Tibial nerve (tissue), 4 donors: ENCODE results near the gene PTPRCAP. TPM values are rescaled to one million over a fixed set of nuclear protein-coding genes. Genes with fewer than 3 reads are reported as not detected.

Source experiments
- DNase-seq, 2 donors: peaks; one replicate each; pipeline ENCODE4 v3.0.0-alpha.2; 2019; ENCODE audit warnings: low spot score in 2 of 2
- H3K27ac ChIP-seq, 4 donors: fragments of 200-600 bp; sonication (generic) in 3 of 4; one replicate each; pipeline ENCODE4 v1.5.1; 2017 to 2019; ENCODE audit warnings: mild to moderate bottlenecking in 1 of 4
- H3K27me3 ChIP-seq, 2 donors: fragments of 200-600 bp; sonication (generic) in 1 of 2; one replicate each; pipeline versions ENCODE4 v1.5.1 to v1.6.0; 2017 to 2019
- H3K36me3 ChIP-seq, 3 donors: fragments of 200-600 bp; sonication (generic); one replicate each; pipeline ENCODE4 v1.5.1; 2018 to 2019
- H3K4me1 ChIP-seq, 4 donors: fragments of 200-600 bp; sonication (generic) in 3 of 4; one replicate each; pipeline ENCODE4 v1.5.1; 2017 to 2019
- H3K4me3 ChIP-seq, 4 donors: fragments of 200-600 bp; sonication (generic) in 3 of 4; one replicate each; pipeline ENCODE4 v1.5.1; 2017 to 2019; ENCODE audit warnings: mild to moderate bottlenecking in 1 of 4, moderate library complexity in 1 of 4
- H3K9me3 ChIP-seq, 4 donors: fragments of 200-600 bp; sonication (generic) in 3 of 4; one replicate each; pipeline ENCODE4 v1.5.1; 2017 to 2019
- CTCF ChIP-seq, 5 experiments: fragments of 200-600 bp in 3 of 5; fragments of 450-650 bp in 2 of 5; sonication (generic) in 3 of 5; IDR thresholded peaks; one replicate each; pipeline ENCODE4 v1.5.1; 2016 to 2019; ENCODE audit warnings: antibody characterized with exemption in 5 of 5, mild to moderate bottlenecking in 3 of 5, moderate library complexity in 2 of 5
- EP300 ChIP-seq, 2 donors: sonication (generic); formaldehyde crosslinking; IDR thresholded peaks; one replicate each; pipeline ENCODE4 v1.6.1; 2017; ENCODE audit warnings: antibody characterized with exemption in 2 of 2, mild to moderate bottlenecking in 1 of 2
- POLR2A ChIP-seq, 2 donors: fragments of 450-650 bp; IDR thresholded peaks; one replicate each; pipeline ENCODE4 v1.6.1; 2017; ENCODE audit warnings: antibody characterized with exemption in 2 of 2, mild to moderate bottlenecking in 2 of 2, moderate library complexity in 2 of 2
- WGBS, 2 donors: methylation state at CpG; one replicate each; pipeline ENCODE4 v1.1.5; 2018; 5-methylcytosine and 5-hydroxymethylcytosine counted together
- total RNA-seq, 4 donors: library from RNA; depleted of rRNA; stranded (reverse); fragments of >200 nt; gene quantifications; one replicate each; pipeline ENCODE4 v1.1.0, GENCODE V29; 2016

Gene PTPRCAP
- total RNA-seq, 4 donors from 2014 or later, result 6.9 to 18.0 (median 12.8) TPM

DNA sequence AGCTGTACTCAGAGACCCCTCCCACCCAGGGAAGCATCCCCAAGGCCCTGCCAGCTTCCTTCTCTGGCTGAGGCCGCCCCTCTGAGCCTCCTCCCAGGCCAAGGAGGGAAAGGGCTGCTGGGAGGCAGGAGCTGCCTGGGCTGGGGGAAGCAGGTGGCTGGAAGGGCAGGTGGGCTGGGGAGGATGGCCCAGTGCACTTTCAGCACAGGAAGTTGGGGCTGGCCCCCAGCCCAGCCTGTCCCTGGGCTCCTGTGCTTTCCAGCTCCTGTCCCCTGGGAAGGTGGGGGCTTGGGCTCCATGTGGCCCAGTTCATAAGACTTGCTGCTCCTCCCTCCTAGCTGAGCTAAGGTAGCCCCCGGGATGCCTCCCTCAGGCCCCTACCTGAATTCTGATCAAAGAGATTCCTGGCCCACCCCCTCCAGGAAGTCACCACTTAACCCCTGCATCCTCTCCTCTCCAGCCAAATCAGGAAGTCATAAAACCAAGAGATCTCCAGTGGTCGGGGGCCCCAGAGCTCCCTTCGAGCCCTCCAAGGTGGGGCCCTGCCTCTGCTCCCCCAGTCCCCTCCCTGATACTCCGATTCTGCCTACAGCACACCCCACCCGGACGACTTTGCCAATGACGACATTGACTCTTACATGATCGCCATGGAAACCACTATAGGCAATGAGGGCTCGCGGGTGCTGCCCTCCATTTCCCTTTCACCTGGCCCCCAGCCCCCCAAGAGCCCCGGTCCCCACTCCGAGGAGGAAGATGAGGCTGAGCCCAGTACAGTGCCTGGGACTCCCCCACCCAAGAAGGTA, 40.7 kb downstream of the PTPRCAP start:
- Histone ChIP-seq H3K27ac (peak overlapping the region in 1 of 4 donors; percentile 27), H3K9me3 (no peaks in the 10 kb centered on the region), H3K4me1 (peaks cover 0 to 60% (median 22%) of the 10 kb centered on the region in 4 donors), H3K36me3 (peaks cover 0 to 72% (median 21%) of the 10 kb centered on the region in 3 donors), H3K4me3 (no peak overlapping the region), H3K27me3 (no peaks in the 10 kb centered on the region)
- DNase-seq, result no peak
- WGBS, 2 donors, result 46 to 51% methylated on average over 13 of the region's 13 CpGs
- TF ChIP-seq POLR2A (IDR thresholded peaks at IDR 0.05), result no peak
- no peak for TF ChIP-seq EP300 (IDR thresholded peaks at IDR 0.05)
- TF ChIP-seq CTCF (IDR thresholded peaks at IDR 0.05), result no peak

DNA sequence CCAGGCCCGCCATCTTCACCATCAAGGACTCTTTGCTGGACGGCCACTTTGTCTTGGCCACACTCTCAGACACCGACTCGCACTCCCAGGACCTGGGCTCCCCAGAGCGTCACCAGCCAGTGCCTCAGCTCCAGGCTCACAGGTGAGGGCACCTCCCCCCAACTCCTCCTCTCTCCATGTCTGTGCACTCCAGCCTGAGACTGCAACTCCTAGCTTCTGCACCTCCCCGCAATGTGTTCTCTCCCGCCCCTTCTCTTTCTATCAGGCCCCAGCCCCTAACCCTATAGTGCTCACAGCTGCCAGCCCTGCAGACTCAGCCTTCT, 41.3 kb downstream of the PTPRCAP start:
- Histone ChIP-seq H3K27me3 (no peaks in the 10 kb centered on the region), H3K27ac (no peak overlapping the region), H3K9me3 (no peaks in the 10 kb centered on the region), H3K4me1 (peaks cover 0 to 62% (median 22%) of the 10 kb centered on the region in 4 donors), H3K4me3 (no peak overlapping the region), H3K36me3 (peaks cover 0 to 72% (median 21%) of the 10 kb centered on the region in 3 donors)
- 85% methylated on average over 7 of the region's 7 CpGs for WGBS, 2 donors
- TF ChIP-seq POLR2A (IDR thresholded peaks at IDR 0.05) (no peak), CTCF (IDR thresholded peaks at IDR 0.05) (no peak), EP300 (IDR thresholded peaks at IDR 0.05) (no peak)
- no peak for DNase-seq

DNA sequence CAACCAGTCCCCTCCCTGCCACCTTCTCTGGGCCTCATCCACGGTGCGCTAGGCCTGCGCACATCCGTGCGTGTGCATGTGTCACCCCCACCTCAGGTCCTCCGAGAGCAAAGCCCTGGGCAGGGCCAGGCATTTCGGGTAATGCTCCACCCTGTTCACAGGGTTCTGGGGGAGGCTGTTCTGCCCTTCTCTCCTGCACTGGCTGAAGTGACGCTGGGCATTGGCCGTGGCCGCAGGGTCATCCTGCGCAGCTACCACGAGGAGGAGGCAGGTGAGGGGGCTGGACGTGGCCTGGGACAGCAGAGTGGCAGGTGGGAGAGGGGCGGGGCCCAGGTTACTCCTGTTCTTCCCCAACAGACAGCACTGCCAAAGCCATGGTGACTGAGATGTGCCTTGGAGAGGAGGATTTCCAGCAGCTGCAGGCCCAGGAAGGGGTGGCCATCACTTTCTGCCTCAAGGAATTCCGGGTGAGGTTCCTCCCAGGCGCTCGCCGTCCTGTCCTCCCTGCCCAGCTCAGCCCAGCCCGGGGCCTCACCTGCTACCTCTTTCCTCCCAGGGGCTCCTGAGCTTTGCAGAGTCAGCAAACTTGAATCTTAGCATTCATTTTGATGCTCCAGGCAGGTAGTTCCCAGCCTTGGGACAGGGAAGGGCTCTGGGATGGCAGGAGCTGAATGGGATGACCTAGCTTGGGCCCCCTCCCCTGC, 41.8 kb downstream of the PTPRCAP start:
- no peak for TF ChIP-seq POLR2A (IDR thresholded peaks at IDR 0.05)
- no peak for TF ChIP-seq CTCF (IDR thresholded peaks at IDR 0.05)
- TF ChIP-seq EP300 (IDR thresholded peaks at IDR 0.05), result no peak
- Histone ChIP-seq H3K27me3 (no peaks in the 10 kb centered on the region), H3K36me3 (peaks cover 0 to 72% (median 21%) of the 10 kb centered on the region in 3 donors), H3K9me3 (no peaks in the 10 kb centered on the region), H3K4me3 (no peak overlapping the region), H3K27ac (no peak overlapping the region), H3K4me1 (peaks cover 0 to 64% (median 24%) of the 10 kb centered on the region in 4 donors)
- DNase-seq, result no peak
- 80 to 84% methylated on average over 10 to 17 of the region's 19 CpGs for WGBS, 2 donors

- H3K9me3 ChIP-seq, result no peaks in the 10 kb centered on the region
- WGBS, 2 donors, result 72 to 73% methylated on average over 5 of the region's 5 CpGs
- no peaks in the 10 kb centered on the region for H3K27me3 ChIP-seq
- no peak for TF ChIP-seq EP300 (IDR thresholded peaks at IDR 0.05)
- TF ChIP-seq POLR2A (IDR thresholded peaks at IDR 0.05), result no peak
- TF ChIP-seq CTCF (IDR thresholded peaks at IDR 0.05), result no peak
- H3K4me3 ChIP-seq, result no peak overlapping the region
- H3K36me3 ChIP-seq, result peaks cover 0 to 56% (median 16%) of the 10 kb centered on the region in 3 donors
- peaks cover 0 to 55% (median 18%) of the 10 kb centered on the region in 4 donors for H3K4me1 ChIP-seq
- no peak for DNase-seq
- no peak overlapping the region for H3K27ac ChIP-seq
Observed at GRCh38 chr11:67393990-67394389, 43.5 kb downstream of the PTPRCAP start.

- H3K9me3 ChIP-seq, result no peaks in the 10 kb centered on the region
- H3K27ac ChIP-seq, result no peak overlapping the region
- H3K4me1 ChIP-seq, result peaks cover 0 to 50% (median 18%) of the 10 kb centered on the region in 4 donors
- no peak for DNase-seq
- 86 to 93% methylated on average over 15 to 18 of the region's 18 CpGs for WGBS, 2 donors
- no peaks in the 10 kb centered on the region for H3K27me3 ChIP-seq
- TF ChIP-seq EP300 (IDR thresholded peaks at IDR 0.05), result no peak
- no peak for TF ChIP-seq CTCF (IDR thresholded peaks at IDR 0.05)
- no peak for TF ChIP-seq POLR2A (IDR thresholded peaks at IDR 0.05)
- H3K4me3 ChIP-seq, result no peak overlapping the region
- peaks cover 0 to 51% (median 10%) of the 10 kb centered on the region in 3 donors for H3K36me3 ChIP-seq
Observed at GRCh38 chr11:67393437-67393836, 44.0 kb downstream of the PTPRCAP start.
